22Rv1 (cell line): ENCODE data around the gene CHODL.

Experiments
- H3K27ac ChIP-seq: fragments of 450-650 bp; 2 replicates; pipeline ENCODE4 v1.5.1; 2017
- ZFX ChIP-seq: fragments of 450-650 bp; IDR thresholded peaks from 2 replicates; pipeline ENCODE4 v1.6.1; 2017; ENCODE audit warnings: antibody characterized with exemption, borderline replicate concordance
- TF ChIP-seq, protein P1 (sequence below): fragments of 450-650 bp; IDR thresholded peaks from 2 replicates; pipeline ENCODE4 v1.5.1; 2017; ENCODE audit warnings: mild to moderate bottlenecking

CHODL gene

DNA sequence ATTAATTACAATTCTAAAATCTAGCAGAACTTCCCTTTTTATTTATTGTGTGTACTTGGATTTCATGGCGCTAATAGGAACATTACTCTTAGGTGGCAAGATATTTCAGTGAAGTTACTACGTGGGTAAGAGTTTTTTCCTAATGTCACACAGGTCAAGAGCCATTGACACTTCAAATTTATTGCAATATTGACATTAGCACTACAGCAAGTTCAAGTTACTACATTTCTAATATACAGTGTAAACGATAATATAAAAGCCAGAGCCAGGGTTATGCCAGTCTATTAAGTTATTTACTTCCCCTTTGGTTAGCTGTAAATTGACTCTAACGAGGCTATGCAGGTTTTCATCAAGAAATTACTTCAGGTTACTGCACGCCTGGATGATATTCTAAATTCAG, 29.7 kb downstream of the CHODL start:
- TF ChIP-seq ZFX: no peak
- TF ChIP-seq, protein P1, sequence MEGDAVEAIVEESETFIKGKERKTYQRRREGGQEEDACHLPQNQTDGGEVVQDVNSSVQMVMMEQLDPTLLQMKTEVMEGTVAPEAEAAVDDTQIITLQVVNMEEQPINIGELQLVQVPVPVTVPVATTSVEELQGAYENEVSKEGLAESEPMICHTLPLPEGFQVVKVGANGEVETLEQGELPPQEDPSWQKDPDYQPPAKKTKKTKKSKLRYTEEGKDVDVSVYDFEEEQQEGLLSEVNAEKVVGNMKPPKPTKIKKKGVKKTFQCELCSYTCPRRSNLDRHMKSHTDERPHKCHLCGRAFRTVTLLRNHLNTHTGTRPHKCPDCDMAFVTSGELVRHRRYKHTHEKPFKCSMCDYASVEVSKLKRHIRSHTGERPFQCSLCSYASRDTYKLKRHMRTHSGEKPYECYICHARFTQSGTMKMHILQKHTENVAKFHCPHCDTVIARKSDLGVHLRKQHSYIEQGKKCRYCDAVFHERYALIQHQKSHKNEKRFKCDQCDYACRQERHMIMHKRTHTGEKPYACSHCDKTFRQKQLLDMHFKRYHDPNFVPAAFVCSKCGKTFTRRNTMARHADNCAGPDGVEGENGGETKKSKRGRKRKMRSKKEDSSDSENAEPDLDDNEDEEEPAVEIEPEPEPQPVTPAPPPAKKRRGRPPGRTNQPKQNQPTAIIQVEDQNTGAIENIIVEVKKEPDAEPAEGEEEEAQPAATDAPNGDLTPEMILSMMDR: no peak
- no peak overlapping the region for H3K27ac ChIP-seq

DNA sequence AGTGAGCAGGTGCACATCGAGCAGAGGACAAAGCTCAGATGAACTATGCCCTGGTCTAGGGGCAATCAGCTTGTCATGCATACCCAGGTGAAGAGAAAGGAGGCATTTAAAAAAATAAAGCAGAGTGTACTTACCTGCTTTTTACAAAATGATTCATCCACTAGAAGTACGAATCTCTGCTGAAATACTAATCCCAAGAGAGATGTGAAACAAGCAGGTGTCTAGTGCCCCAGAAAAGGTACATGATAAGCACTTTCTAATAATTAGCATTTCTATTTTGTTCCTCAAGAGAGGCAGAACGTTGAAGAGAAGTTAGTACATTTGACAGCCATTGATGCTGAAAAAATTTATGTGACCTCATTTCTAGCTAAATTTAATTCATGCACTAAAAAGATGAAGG, 31.1 kb downstream of the CHODL start:
- TF ChIP-seq, protein P1: no peak
- no peak for TF ChIP-seq ZFX

DNA sequence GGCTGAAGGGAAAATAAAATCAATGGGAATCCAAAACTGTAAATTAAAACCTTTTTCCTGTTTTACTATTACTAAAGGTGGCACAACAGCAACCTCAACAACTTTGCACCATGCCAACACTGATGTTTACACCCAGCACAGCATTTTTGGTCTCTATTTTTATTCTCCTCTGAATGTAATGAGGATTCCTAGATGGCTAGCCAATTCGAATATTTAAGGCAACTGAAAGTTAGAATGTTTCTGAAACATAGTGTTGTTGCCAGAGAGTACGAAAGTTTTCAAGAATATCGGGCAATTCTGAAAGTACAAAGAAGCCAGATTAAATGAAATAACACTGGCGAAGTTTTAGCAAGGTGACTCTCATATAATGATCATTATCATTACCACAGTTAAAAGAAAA, 40.7 kb downstream of the CHODL start:
- H3K27ac ChIP-seq: no peak overlapping the region
- TF ChIP-seq ZFX: no peak
- TF ChIP-seq, protein P1: no peak

More for the DNA sequence above, 31.1 kb downstream of the CHODL start:
- H3K27ac ChIP-seq: no peak overlapping the region

DNA sequence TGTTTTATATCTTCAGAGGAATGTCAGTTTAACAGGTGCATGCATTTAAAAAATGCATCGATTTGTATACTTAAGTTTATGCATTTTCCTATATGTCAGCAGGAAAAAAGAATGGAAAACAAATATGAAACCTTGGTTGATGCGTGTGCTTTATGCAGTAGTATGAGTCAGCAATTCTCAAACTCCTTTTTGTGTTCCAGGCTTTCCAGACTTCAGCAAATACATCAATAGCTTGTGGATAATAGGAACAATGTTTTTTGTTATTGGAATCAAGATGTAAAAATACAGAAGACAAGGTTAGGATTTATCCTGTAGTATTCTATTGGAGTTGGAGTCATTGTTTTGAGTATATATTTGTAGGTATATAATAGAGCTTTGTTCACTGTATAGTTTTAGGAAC, 45.2 kb downstream of the CHODL start:
- H3K27ac ChIP-seq: no peak overlapping the region
- TF ChIP-seq ZFX: no peak
- TF ChIP-seq, protein P1: no peak

DNA sequence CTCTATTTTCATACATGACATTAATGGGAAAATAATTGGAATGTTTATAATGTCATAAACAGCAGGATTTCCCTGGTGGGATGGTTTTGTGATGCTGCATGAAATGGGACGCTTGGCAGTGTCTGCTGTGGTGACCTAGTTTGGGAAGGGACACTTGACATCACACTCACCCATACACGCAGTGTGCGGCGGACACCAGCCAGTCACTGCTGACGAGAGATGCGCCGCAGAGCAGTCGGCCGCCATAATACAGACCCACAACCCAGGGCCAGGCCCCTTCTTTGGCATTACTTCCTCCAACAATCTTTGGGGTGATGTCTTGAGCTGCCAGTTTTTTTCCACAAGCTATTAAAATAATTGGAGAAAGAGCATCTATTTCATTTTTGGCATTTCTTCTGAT, 49.5 kb downstream of the CHODL start:
- H3K27ac ChIP-seq: no peak overlapping the region
- TF ChIP-seq, protein P1: no peak
- TF ChIP-seq ZFX: no peak

DNA sequence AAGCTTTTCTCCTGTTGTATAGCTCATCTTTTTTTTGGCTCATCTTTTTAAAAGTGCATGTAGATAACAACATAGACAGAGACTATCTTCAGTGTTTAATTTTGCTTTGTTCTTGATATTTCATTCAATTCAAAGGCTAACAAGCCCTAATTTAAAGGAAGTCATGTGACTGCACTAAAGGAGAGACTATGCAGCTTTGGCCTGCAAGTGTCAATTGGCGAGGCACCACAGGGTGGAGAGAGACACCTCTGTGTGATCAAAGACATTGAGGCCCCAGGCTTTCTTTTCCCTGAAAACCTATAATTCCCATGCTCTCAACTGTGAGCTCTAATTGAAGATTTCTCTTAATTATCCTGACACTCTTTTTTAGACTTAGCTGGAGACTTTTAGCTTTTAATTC, 53.6 kb downstream of the CHODL start:
- TF ChIP-seq, protein P1: no peak
- TF ChIP-seq ZFX: no peak
- no peak overlapping the region for H3K27ac ChIP-seq
